ENCODE measurements around the gene NSD2. TPM values are rescaled to one million over a fixed set of nuclear protein-coding genes. Genes with fewer than 3 reads are reported as not detected.

NSD2 gene
- total RNA-seq, 1 donor from 2014 or later: 85.6 TPM

DNA sequence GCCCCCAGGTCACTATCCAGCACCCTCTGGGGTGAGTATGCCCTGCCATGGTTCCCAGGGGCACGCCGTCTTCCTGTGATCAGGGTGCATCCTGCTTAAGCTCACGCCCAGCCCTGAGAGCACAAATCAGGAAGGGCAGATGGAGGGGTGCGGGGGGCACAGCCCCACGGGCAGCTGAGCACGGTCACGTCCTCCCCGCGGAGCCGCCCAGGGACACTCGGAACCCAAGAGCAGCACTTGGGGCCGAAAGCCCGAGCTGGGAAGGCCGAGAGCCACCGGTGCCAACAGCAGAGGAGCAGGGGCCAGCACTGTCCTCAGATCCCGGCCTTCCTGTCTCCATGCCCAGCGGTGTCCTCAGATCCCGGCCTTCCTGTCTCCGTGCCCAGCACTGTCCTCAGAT lies 116.1 kb downstream of the NSD2 start:
- TF ChIP-seq, protein P1, sequence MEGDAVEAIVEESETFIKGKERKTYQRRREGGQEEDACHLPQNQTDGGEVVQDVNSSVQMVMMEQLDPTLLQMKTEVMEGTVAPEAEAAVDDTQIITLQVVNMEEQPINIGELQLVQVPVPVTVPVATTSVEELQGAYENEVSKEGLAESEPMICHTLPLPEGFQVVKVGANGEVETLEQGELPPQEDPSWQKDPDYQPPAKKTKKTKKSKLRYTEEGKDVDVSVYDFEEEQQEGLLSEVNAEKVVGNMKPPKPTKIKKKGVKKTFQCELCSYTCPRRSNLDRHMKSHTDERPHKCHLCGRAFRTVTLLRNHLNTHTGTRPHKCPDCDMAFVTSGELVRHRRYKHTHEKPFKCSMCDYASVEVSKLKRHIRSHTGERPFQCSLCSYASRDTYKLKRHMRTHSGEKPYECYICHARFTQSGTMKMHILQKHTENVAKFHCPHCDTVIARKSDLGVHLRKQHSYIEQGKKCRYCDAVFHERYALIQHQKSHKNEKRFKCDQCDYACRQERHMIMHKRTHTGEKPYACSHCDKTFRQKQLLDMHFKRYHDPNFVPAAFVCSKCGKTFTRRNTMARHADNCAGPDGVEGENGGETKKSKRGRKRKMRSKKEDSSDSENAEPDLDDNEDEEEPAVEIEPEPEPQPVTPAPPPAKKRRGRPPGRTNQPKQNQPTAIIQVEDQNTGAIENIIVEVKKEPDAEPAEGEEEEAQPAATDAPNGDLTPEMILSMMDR (conservative IDR thresholded peaks at IDR 0.05; ENCODE audit: low read depth, low read length): no peak
- DNase-seq (ENCODE audit: low read depth): no peak
- H3K4me3 ChIP-seq (ENCODE audit: low read depth, low read length): no peak overlapping the region

GRCh38 chr4:1987721-1988326 lies 116.6 kb downstream of the NSD2 start:
- no peak overlapping the region for H3K4me3 ChIP-seq (ENCODE audit: low read depth, low read length)
- DNase-seq (ENCODE audit: low read depth): no peak
- TF ChIP-seq, protein P1 (conservative IDR thresholded peaks at IDR 0.05; ENCODE audit: low read depth, low read length): no peak

- no peak for DNase-seq (ENCODE audit: low read depth)
- H3K4me3 ChIP-seq (ENCODE audit: low read depth, low read length): no peak overlapping the region
- TF ChIP-seq, protein P1 (conservative IDR thresholded peaks at IDR 0.05; ENCODE audit: low read depth, low read length): no peak
Measured at GRCh38 chr4:1988327-1988724, 117.1 kb downstream of the NSD2 start.

DNA sequence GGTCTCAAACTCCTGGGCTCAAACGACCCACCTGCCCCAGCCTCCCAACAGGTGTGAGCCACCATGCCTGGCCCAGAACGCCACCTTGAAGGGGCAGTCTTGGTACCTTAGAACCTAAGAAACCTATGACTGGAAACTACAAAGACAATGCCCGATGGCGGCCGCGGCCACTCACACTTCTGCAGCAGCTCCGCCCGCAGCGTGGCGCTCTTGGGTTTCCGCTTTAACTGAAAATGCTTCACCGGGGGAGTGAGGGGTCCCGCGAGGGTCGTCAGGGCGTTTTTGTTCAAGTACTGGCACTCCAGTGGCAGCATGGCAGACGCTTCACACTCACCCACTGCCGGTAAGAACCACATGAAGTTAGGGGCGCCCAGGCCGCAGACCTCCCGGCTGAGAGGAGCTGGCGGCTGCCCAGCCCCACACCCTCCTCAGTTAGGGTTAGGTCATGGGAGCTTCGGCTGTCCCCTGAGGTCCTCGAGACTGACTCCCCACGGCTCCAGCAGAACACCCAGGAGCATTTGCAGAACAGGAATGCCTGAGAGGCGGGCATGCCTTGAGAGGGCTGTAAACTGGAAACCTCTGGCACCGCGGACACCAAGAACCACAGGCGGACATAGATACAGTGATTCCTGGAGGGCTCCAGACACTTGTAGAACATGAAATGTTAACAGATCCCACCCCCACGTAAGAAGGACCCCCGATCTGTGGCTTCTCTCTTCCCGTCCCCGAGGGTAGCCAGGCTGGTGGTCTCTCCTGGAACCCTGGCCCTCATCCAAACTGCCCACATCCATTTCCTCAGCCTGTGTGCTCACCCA lies 118.5 kb downstream of the NSD2 start:
- H3K4me3 ChIP-seq (ENCODE audit: low read depth, low read length): no peak overlapping the region
- DNase-seq (ENCODE audit: low read depth): no peak
- TF ChIP-seq, protein P1 (conservative IDR thresholded peaks at IDR 0.05; ENCODE audit: low read depth, low read length): no peak

GRCh38 chr4:1990348-1990645 lies 119.1 kb downstream of the NSD2 start:
- no peak overlapping the region for H3K4me3 ChIP-seq (ENCODE audit: low read depth, low read length)
- no peak for DNase-seq (ENCODE audit: low read depth)
- TF ChIP-seq, protein P1 (conservative IDR thresholded peaks at IDR 0.05; ENCODE audit: low read depth, low read length): no peak

- H3K4me3 ChIP-seq (ENCODE audit: low read depth, low read length): no peak overlapping the region
- TF ChIP-seq, protein P1 (conservative IDR thresholded peaks at IDR 0.05; ENCODE audit: low read depth, low read length): no peak
- no peak for DNase-seq (ENCODE audit: low read depth)
Measured at GRCh38 chr4:1990676-1991075, 119.5 kb downstream of the NSD2 start.

DNA sequence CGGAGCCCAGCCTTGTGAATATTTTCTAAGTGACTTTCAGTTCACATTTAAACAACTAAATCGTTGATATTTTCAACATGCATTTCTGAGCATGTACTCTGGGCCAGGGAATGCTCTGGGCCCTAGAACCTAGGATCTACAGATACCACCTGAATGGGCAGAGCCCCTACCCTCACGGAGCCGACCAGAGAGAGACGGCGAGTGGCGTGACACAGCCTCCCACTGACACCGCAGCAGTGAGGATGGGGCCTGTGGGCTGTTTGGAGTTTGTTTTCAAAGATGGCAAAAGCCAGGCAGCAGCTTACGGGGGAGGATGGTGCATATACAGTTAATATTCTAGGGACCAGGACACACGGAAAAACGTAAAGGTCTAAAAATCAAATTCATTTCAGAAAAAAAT lies 119.9 kb downstream of the NSD2 start:
- TF ChIP-seq, protein P1 (conservative IDR thresholded peaks at IDR 0.05; ENCODE audit: low read depth, low read length): no peak
- no peak for DNase-seq (ENCODE audit: low read depth)
- no peak overlapping the region for H3K4me3 ChIP-seq (ENCODE audit: low read depth, low read length)

Measured in epithelial cell of proximal tubule (primary cell).